OCI-LY3 (cell line): ENCODE measurements around the gene CNTNAP2.
"Not testable (repeated sequence)": the region's sequence is repeated elsewhere in the genome, so short reads cannot be mapped to it uniquely, and the experiment has no call there.

Source experiments
- H2AFZ ChIP-seq: fragments of 200-600, 300-600 bp; shearing (Covaris generic); 2 replicates; pipeline ENCODE4 v1.6.0; 2014; ENCODE audit warnings: antibody characterized with exemption, low read depth, low read length
- H3K27ac ChIP-seq: fragments of 200-600, 300-600 bp; sonication (generic); 2 replicates; pipeline ENCODE4 v1.5.1; 2014; ENCODE audit warnings: mild to moderate bottlenecking, low read length, moderate library complexity, mixed read lengths
- H3K27me3 ChIP-seq: fragments of 200-600, 300-600 bp; sonication (generic); 2 replicates; pipeline ENCODE4 v1.6.1; 2014; ENCODE audit warnings: low read depth, low read length, mixed read lengths
- H3K36me3 ChIP-seq: fragments of 200-600, 300-600 bp; sonication (generic); replicated peaks from 2 replicates; pipeline ENCODE3; 2014; ENCODE audit warnings: low read depth, low read length, mixed read lengths
- H3K4me1 ChIP-seq: fragments of 300-600, 200-600 bp; sonication (generic); 2 replicates; pipeline ENCODE4 v1.6.1; 2014; ENCODE audit warnings: low read length, mixed read lengths
- H3K4me2 ChIP-seq: fragments of 200-600, 300-600 bp; sonication (generic); 2 replicates; pipeline ENCODE4 v1.6.1; 2014; ENCODE audit warnings: low read length, mixed read lengths
- H3K4me3 ChIP-seq: fragments of 300-600, 200-600 bp; sonication (generic); 2 replicates; pipeline ENCODE4 v1.5.1; 2014; ENCODE audit warnings: antibody characterized with exemption, mild to moderate bottlenecking, low read length, moderate library complexity
- H3K79me2 ChIP-seq: fragments of 300-600, 200-600 bp; shearing (Covaris generic); 2 replicates; pipeline ENCODE4 v1.6.1; 2014; ENCODE audit warnings: mild to moderate bottlenecking, low read length, mixed read lengths
- H3K9ac ChIP-seq: fragments of 300-600, 200-600 bp; shearing (Covaris generic); 2 replicates; pipeline ENCODE4 v1.6.0; 2014; ENCODE audit warnings: mild to moderate bottlenecking, low read length, moderate library complexity
- H3K9me3 ChIP-seq: fragments of 200-600, 300-600 bp; shearing (Covaris generic); 2 replicates; pipeline ENCODE4 v1.6.1; 2014; ENCODE audit warnings: low read length, mixed read lengths; ENCODE audit not compliant: insufficient read depth
- H4K20me1 ChIP-seq: fragments of 200-600, 300-600 bp; sonication (generic); 2 replicates; pipeline ENCODE4 v1.6.1; 2016; ENCODE audit warnings: low read length, mixed read lengths; ENCODE audit not compliant: insufficient read depth
- EZH2phosphoT487 ChIP-seq: fragments of 200-600 bp; shearing (Covaris generic); IDR thresholded peaks from 2 replicates; pipeline ENCODE4 v1.6.1; 2018; ENCODE audit warnings: antibody characterized with exemption, mixed run types, low read depth
- TF ChIP-seq, protein P1 (sequence below): fragments of 200-600, 300-600 bp; sonication (generic); IDR thresholded peaks from 2 replicates; pipeline ENCODE4 v1.5.1; 2014; ENCODE audit warnings: antibody characterized with exemption, low read length, low read depth

Gene CNTNAP2

DNA sequence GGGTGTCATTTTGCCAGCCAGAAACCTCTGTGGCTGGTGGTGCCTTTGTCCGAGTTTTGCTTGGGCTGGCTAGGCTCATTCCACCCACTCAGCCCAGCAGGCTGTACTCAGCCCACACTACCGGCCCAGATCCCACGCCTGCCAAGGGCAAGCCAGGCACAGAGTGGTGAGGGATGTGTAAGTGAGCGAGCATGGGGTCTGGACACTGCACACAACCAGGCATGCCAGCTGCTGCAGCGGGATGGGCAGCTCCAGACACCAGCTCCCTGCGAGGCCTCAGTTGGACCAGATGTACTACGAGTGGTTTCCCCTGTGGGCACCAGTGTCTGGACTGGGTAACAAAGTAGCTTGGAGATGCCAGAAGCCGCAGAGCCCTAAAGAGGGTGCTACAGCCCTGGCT lies 2339.8 kb downstream of the CNTNAP2 start:
- Histone ChIP-seq H3K36me3 (no peaks in the 10 kb centered on the region), H3K4me3 (no peak overlapping the region), H3K9me3 (no peaks in the 10 kb centered on the region), H4K20me1 (no peaks in the 10 kb centered on the region), H3K9ac (no peak overlapping the region), H3K27me3 (peaks cover 5% of the 10 kb centered on the region; the same call in 1 of the 2 replicates), H3K79me2 (no peaks in the 10 kb centered on the region), H2AFZ (no peak overlapping the region), H3K4me1 (no peaks in the 10 kb centered on the region), H3K4me2 (no peak overlapping the region), H3K27ac (no peak overlapping the region)
- TF ChIP-seq, protein P1, sequence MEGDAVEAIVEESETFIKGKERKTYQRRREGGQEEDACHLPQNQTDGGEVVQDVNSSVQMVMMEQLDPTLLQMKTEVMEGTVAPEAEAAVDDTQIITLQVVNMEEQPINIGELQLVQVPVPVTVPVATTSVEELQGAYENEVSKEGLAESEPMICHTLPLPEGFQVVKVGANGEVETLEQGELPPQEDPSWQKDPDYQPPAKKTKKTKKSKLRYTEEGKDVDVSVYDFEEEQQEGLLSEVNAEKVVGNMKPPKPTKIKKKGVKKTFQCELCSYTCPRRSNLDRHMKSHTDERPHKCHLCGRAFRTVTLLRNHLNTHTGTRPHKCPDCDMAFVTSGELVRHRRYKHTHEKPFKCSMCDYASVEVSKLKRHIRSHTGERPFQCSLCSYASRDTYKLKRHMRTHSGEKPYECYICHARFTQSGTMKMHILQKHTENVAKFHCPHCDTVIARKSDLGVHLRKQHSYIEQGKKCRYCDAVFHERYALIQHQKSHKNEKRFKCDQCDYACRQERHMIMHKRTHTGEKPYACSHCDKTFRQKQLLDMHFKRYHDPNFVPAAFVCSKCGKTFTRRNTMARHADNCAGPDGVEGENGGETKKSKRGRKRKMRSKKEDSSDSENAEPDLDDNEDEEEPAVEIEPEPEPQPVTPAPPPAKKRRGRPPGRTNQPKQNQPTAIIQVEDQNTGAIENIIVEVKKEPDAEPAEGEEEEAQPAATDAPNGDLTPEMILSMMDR: no peak
- TF ChIP-seq EZH2phosphoT487: no peak

DNA sequence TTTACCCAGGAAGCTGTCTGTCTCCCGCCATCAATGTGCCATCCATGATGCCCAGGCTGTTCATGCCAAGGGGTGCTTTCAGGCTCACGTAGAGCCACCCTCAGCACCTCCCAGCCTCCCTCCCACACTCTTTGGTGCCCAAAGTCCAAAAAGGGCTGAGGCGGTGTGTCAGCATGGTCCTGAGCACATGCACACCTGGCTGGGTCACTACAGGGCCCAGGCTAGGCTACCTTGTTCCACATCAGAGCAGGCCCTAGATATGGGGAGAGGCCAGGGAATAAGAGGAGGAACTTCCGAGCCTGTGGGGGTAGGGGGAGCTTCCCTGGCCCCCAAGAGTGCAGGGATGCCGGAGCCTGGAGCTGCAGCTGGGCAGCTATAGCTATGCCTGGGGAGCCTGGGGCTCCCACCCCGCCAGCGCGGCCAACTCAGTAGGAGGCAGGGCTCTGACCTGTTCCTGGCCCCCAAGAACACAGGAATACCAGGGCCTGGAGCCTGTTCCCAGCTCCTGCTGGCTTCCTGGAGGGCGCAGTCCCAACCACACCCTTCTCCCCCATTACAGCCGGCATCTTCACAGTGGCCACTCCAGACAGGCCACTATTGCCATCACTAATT lies 2340.8 kb downstream of the CNTNAP2 start:
- no peaks in the 10 kb centered on the region for H3K4me1 ChIP-seq
- H3K79me2 ChIP-seq: no peaks in the 10 kb centered on the region
- no peak overlapping the region for H3K4me3 ChIP-seq
- no peak overlapping the region for H3K9ac ChIP-seq
- no peak overlapping the region for H3K27ac ChIP-seq
- H3K4me2 ChIP-seq: no peak overlapping the region
- no peak overlapping the region for H2AFZ ChIP-seq
- TF ChIP-seq EZH2phosphoT487: no peak
- TF ChIP-seq, protein P1: no peak
- H3K9me3 ChIP-seq: no peaks in the 10 kb centered on the region
- H3K36me3 ChIP-seq: no peaks in the 10 kb centered on the region
- no peaks in the 10 kb centered on the region for H4K20me1 ChIP-seq
- peaks cover 5% of the 10 kb centered on the region; the same call in 1 of the 2 replicates for H3K27me3 ChIP-seq

DNA sequence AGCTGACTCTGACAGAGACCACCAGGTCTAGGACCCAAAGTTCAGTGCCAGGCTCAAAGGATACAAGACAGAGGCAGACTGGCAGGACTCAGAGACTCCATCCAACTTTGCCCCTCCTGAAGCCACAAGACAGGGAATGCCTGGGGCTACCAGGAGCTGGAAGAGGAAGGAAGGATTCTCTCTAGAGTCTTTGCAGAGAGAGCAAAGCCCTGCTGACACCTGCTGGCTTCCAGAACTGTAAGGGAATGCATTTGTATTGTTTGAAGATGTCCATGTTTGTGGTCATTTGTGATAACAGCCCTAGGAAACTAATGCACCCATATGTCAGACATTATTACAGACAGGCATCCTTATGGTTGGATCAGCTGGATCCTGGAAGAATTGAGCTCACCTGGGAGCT lies 2341.7 kb downstream of the CNTNAP2 start:
- H3K9me3 ChIP-seq: no peaks in the 10 kb centered on the region
- no peaks in the 10 kb centered on the region for H3K4me1 ChIP-seq
- no peaks in the 10 kb centered on the region for H3K36me3 ChIP-seq
- H3K27ac ChIP-seq: no peak overlapping the region
- H3K4me3 ChIP-seq: no peak overlapping the region
- no peak for TF ChIP-seq EZH2phosphoT487
- TF ChIP-seq, protein P1: no peak
- H3K4me2 ChIP-seq: no peak overlapping the region
- H3K9ac ChIP-seq: no peak overlapping the region
- H2AFZ ChIP-seq: no peak overlapping the region
- H3K79me2 ChIP-seq: no peaks in the 10 kb centered on the region
- no peaks in the 10 kb centered on the region for H4K20me1 ChIP-seq
- peaks cover 5% of the 10 kb centered on the region; the same call in 1 of the 2 replicates for H3K27me3 ChIP-seq

DNA sequence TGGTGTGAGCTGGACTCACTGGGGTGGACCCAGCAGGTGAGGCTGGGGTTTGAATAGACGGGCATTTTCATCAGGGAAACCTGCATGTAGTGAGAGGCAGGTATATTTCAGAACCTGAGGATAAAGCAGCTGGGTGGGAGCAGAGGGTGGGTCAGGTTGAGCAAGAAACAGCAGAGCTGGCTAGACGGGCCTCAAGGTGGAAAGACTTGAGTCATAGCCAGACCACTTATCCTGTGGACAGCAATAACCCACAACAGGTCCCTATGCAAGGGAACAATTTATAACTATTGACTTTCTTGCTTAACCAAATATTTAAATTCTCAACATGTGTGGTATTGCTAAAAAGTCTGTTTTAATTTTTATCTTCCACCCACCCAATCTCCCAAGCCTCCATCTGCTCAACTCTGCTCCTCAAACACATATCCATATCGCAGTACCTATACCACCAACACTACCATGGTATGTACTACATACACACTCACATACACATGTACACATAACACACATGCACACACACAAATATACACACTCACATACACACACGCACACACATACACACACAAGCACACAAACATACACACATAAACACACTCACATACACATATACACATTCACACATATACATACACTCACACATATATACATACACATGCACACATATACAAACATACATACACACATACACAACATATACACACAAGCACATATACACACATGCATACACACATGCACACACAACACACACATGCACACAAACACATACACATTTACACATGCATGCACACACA lies 2345.0 kb downstream of the CNTNAP2 start:
- TF ChIP-seq, protein P1: no peak
- no peak for TF ChIP-seq EZH2phosphoT487
- Histone ChIP-seq H2AFZ (no peak overlapping the region), H3K4me1 (no peaks in the 10 kb centered on the region), H3K4me2 (no peak overlapping the region), H3K27me3 (0 out of 2 replicates have a peak, but pooled peaks cover 3% of the 10 kb centered on the region), H4K20me1 (no peaks in the 10 kb centered on the region), H3K9me3 (no peaks in the 10 kb centered on the region), H3K9ac (no peak overlapping the region), H3K4me3 (no peak overlapping the region), H3K36me3 (no peaks in the 10 kb centered on the region), H3K27ac (no peak overlapping the region), H3K79me2 (no peaks in the 10 kb centered on the region)

DNA sequence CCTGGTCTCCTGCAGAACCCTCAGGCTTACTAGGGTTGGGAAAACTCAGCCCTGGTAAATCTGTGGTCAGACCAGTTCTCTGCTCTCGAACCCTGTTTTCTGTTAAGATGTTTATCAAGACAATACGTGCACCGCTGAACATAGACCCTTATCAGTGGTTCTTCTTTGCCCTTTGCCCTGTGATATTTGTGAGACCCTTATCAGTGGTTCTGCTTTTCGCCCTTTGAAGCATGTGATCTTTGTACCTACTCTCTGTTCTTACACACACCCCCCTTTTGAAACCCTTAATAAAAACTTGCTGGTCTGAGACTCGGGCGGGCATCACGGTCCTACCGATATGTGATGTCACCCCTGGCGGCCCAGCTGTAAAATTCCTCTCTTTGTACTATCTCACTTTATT lies 2346.2 kb downstream of the CNTNAP2 start:
- H3K27me3 ChIP-seq, H3K79me2 ChIP-seq, H2AFZ ChIP-seq, H4K20me1 ChIP-seq, H3K4me2 ChIP-seq, H3K9me3 ChIP-seq, H3K4me3 ChIP-seq, H3K36me3 ChIP-seq, H3K9ac ChIP-seq, H3K27ac ChIP-seq, H3K4me1 ChIP-seq: not testable (repeated sequence)
